HepG2 (cell line): ENCODE data around the gene CSNK1D. TPM values are rescaled to one million over a fixed set of nuclear protein-coding genes. Genes with fewer than 3 reads are reported as not detected.

Source experiments
- CEBPB ChIP-seq: IDR thresholded peaks from 2 replicates; pipeline ENCODE4 v1.6.1; 2011; ENCODE audit warnings: low read depth, low read length, improper control_type of control experiment, borderline replicate concordance
- HIVEP1 ChIP-seq: sonication (generic); formaldehyde crosslinking; IDR thresholded peaks from 2 replicates; pipeline ENCODE4 v1.4.0; 2020; ENCODE audit warnings: mild to moderate bottlenecking, missing genetic modification reagents
- KDM1A ChIP-seq: IDR thresholded peaks from 2 replicates; pipeline ENCODE4 v1.6.1; 2016; ENCODE audit warnings: missing compliant biosample characterization
- KLF16 ChIP-seq, 2 experiments: sonication (generic) in 1 of 2; formaldehyde crosslinking in 1 of 2; IDR thresholded peaks; 2 replicates each; pipeline versions ENCODE4 v1.6.1 to v1.8.0; 2016 to 2023; ENCODE audit warnings: missing genetic modification reagents in 2 of 2, missing compliant biosample characterization in 1 of 2
- NFRKB ChIP-seq: fragments of 450-650 bp; IDR thresholded peaks from 2 replicates; pipeline ENCODE4 v1.6.1; 2017
- NR2C2 ChIP-seq: sonication (generic); formaldehyde crosslinking; IDR thresholded peaks from 2 replicates; pipeline ENCODE4 v1.4.0; 2020; ENCODE audit warnings: missing genetic modification reagents, mild to moderate bottlenecking, moderate library complexity, borderline replicate concordance
- PPARG ChIP-seq: conservative IDR thresholded peaks from 2 replicates; pipeline ENCODE4 v1.6.1; 2016; ENCODE audit warnings: missing biosample characterization, missing genetic modification reagents
- SAP130 ChIP-seq: IDR thresholded peaks from 2 replicates; pipeline ENCODE4 v1.6.1; 2016; ENCODE audit warnings: low read depth
- SP2 ChIP-seq: sonication (generic); formaldehyde crosslinking; IDR thresholded peaks from 2 replicates; pipeline ENCODE4 v1.5.1; 2020; ENCODE audit warnings: mild to moderate bottlenecking, missing genetic modification reagents
- SRSF9 ChIP-seq: fragments of 200-400 bp; formaldehyde crosslinking; IDR thresholded peaks from 2 replicates; pipeline ENCODE4 v1.6.1; 2018; ENCODE audit warnings: borderline replicate concordance, mild to moderate bottlenecking, low read depth, low read length; ENCODE audit not compliant: insufficient read depth, poor library complexity, severe bottlenecking
- THAP11 ChIP-seq: IDR thresholded peaks from 2 replicates; pipeline ENCODE4 v1.6.1; 2016; ENCODE audit warnings: missing biosample characterization, missing genetic modification reagents
- ZBTB25 ChIP-seq: IDR thresholded peaks from 2 replicates; pipeline ENCODE4 v1.6.1; 2018; ENCODE audit warnings: missing genetic modification reagents
- ZNF18 ChIP-seq: sonication (generic); formaldehyde crosslinking; IDR thresholded peaks from 2 replicates; pipeline ENCODE4 v1.8.0; 2022; ENCODE audit warnings: mild to moderate bottlenecking, missing genetic modification reagents; ENCODE audit not compliant: insufficient replicate concordance
- ZNF503 ChIP-seq: sonication (generic); formaldehyde crosslinking; IDR thresholded peaks from 2 replicates; pipeline ENCODE4 v1.4.0; 2020; ENCODE audit warnings: missing genetic modification reagents
- ZNF597 ChIP-seq: sonication (generic); formaldehyde crosslinking; IDR thresholded peaks from 2 replicates; pipeline ENCODE4 v1.5.0; 2020; ENCODE audit warnings: missing genetic modification reagents
- ZNF615 ChIP-seq: sonication (generic); formaldehyde crosslinking; IDR thresholded peaks from 2 replicates; pipeline ENCODE4 v1.5.0; 2020; ENCODE audit warnings: mild to moderate bottlenecking, missing genetic modification reagents, borderline replicate concordance
- polyA plus RNA-seq, 8 experiments: library from polyadenylated mRNA; depleted of rRNA in 3 of 8; stranded (reverse) in 7 of 8; unstranded in 1 of 8; fragments of >200 nt; fragmentation: Illumina TruSeq in 4 of 8; extraction: Trizol in 4 of 8; gene quantifications; 2 replicates each; pipeline versions ENCODE4 v1.2.1 to v1.2.3, GENCODE V29; 2011 to 2016; ENCODE audit warnings: low read depth in 4 of 8, missing spikeins in 1 of 8, mixed read lengths in 1 of 8; ENCODE audit not compliant: insufficient read depth in 1 of 8
- total RNA-seq, 5 experiments: library from RNA; depleted of rRNA; stranded (reverse); fragments of >200 nt; fragmentation: Illumina TruSeq; extraction: Trizol; gene quantifications; 2 replicates each; pipeline ENCODE4 v1.2.3, GENCODE V29; 2016; ENCODE audit warnings: low read depth in 1 of 5
- TF ChIP-seq, protein P1 (sequence below): sonication (generic); formaldehyde crosslinking; IDR thresholded peaks from 2 replicates; pipeline ENCODE4 v1.4.0; 2020; ENCODE audit warnings: missing genetic modification reagents
- TF ChIP-seq, protein P2 (sequence below): sonication (generic); formaldehyde crosslinking; IDR thresholded peaks from 2 replicates; pipeline ENCODE4 v1.5.0; 2020; ENCODE audit warnings: missing genetic modification reagents

Gene CSNK1D
- total and polyA plus RNA-seq, 2 of the 13 experiments (the other 11 are each of a cell fraction or from before 2014, with no cell fraction given) = 31.5 to 128 TPM

DNA sequence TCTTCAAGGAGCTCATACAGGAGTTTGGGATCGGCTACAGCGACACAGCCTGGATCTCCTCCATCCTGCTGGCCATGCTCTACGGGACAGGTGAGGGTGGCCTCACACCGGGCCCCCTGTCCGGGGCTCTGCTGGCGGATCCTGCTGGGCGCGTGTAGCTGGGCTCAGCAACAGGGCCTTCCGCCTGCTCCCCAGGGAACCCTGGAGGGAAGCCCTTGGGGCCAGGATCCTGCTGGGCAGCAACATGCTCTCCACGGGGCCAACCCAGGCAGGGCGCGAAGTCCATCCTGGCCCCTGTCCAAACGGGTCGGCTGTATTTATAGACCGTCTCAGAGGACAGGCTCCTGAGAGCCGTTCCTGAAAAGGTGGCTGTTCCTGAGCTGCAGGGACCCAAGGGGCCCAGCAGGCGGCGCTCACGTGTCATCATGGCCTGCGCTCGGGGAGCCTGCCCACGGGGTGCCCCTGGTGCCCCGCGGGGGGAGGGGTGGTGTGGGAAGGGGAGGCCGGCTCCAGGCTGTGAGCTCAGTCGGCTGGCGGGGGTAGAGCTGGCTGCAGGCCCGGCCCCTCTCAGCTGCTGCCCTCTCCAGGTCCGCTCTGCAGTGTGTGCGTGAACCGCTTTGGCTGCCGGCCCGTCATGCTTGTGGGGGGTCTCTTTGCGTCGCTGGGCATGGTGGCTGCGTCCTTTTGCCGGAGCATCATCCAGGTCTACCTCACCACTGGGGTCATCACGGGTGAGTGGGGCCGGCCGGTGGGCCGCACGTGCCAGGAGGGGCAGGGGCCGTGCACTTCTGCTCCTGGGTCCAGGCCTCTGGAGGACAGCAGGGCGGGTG is 37.1 kb downstream of the CSNK1D start (continued):
- TF ChIP-seq SP2 (CRISPR knock-in tag) (peak; percentile 58; the same call in 1 of the 2 replicates), NFRKB (no peak), SRSF9 (no peak), PPARG (CRISPR knock-in tag) (peak; percentile 82), ZNF18 (CRISPR knock-in tag) (peak; percentile 87), KDM1A (no peak), ZNF503 (CRISPR knock-in tag) (peak; percentile 85), ZNF615 (CRISPR knock-in tag) (peak; percentile 60; the same call in 1 of the 2 replicates), ZBTB25 (CRISPR knock-in tag) (peak; percentile 92), SAP130 (CRISPR knock-in tag) (peak; percentile 88), THAP11 (CRISPR knock-in tag) (peak; percentile 74), CEBPB (no peak), KLF16 (CRISPR knock-in tag; IDR thresholded peaks at IDR 0.05) (peak; percentile 19 to 99; a peak in 3 of 4 replicates), HIVEP1 (CRISPR knock-in tag) (peak; percentile 100), NR2C2 (peak; percentile 82), ZNF597 (CRISPR knock-in tag) (0 out of 2 replicates have a peak, but pooled peaks have one; percentile 57)
- TF ChIP-seq, protein P1, sequence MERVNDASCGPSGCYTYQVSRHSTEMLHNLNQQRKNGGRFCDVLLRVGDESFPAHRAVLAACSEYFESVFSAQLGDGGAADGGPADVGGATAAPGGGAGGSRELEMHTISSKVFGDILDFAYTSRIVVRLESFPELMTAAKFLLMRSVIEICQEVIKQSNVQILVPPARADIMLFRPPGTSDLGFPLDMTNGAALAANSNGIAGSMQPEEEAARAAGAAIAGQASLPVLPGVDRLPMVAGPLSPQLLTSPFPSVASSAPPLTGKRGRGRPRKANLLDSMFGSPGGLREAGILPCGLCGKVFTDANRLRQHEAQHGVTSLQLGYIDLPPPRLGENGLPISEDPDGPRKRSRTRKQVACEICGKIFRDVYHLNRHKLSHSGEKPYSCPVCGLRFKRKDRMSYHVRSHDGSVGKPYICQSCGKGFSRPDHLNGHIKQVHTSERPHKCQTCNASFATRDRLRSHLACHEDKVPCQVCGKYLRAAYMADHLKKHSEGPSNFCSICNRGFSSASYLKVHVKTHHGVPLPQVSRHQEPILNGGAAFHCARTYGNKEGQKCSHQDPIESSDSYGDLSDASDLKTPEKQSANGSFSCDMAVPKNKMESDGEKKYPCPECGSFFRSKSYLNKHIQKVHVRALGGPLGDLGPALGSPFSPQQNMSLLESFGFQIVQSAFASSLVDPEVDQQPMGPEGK = peak; percentile 83
- TF ChIP-seq, protein P2, sequence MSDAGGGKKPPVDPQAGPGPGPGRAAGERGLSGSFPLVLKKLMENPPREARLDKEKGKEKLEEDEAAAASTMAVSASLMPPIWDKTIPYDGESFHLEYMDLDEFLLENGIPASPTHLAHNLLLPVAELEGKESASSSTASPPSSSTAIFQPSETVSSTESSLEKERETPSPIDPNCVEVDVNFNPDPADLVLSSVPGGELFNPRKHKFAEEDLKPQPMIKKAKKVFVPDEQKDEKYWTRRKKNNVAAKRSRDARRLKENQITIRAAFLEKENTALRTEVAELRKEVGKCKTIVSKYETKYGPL = peak; percentile 84
